ENCODE results near the gene PGRMC2.

Gene PGRMC2

GRCh38 chr4:128298852-128299251, 11.2 kb upstream of the PGRMC2 start:
- DNase-seq (ENCODE audit: low spot score), result no peak

- no peak for DNase-seq (ENCODE audit: low spot score)
These were observed 10.6 kb upstream of the PGRMC2 start for GRCh38 chr4:128298146-128298758.

GRCh38 chr4:128295255-128295654, 7.6 kb upstream of the PGRMC2 start:
- DNase-seq (ENCODE audit: low spot score), result no peak

GRCh38 chr4:128294464-128294863, 6.9 kb upstream of the PGRMC2 start:
- no peak for DNase-seq (ENCODE audit: low spot score)

- no peak for DNase-seq (ENCODE audit: low spot score)
These were observed 4.7 kb upstream of the PGRMC2 start for GRCh38 chr4:128292349-128292748.

GRCh38 chr4:128291096-128291495, 3.5 kb upstream of the PGRMC2 start:
- no peak for DNase-seq (ENCODE audit: low spot score)

- DNase-seq (ENCODE audit: low spot score), result no peak
These were observed 2.9 kb upstream of the PGRMC2 start for GRCh38 chr4:128290526-128290925.

- DNase-seq (ENCODE audit: low spot score), result no peak
These were observed 2.0 kb upstream of the PGRMC2 start for GRCh38 chr4:128289523-128290158.

- no peak for DNase-seq (ENCODE audit: low spot score)
These were observed 1.1 kb upstream of the PGRMC2 start for GRCh38 chr4:128288689-128289106.

- peak; percentile 98 for DNase-seq (ENCODE audit: low spot score)
These were observed 467 bp upstream of the PGRMC2 start for GRCh38 chr4:128287871-128288688.

- peak; percentile 57 for DNase-seq (ENCODE audit: low spot score)
These were observed 1.0 kb downstream of the PGRMC2 start for GRCh38 chr4:128286474-128287058.

GRCh38 chr4:128285085-128285997, 2.3 kb downstream of the PGRMC2 start:
- no peak for DNase-seq (ENCODE audit: low spot score)

- no peak for DNase-seq (ENCODE audit: low spot score)
These were observed 3.3 kb downstream of the PGRMC2 start for GRCh38 chr4:128284317-128284716.

GRCh38 chr4:128283071-128283470, 4.5 kb downstream of the PGRMC2 start:
- DNase-seq (ENCODE audit: low spot score), result no peak

GRCh38 chr4:128282516-128282915, 5.1 kb downstream of the PGRMC2 start:
- no peak for DNase-seq (ENCODE audit: low spot score)

- no peak for DNase-seq (ENCODE audit: low spot score)
These were observed 6.3 kb downstream of the PGRMC2 start for GRCh38 chr4:128281354-128281753.

- DNase-seq (ENCODE audit: low spot score), result no peak
These were observed 7.9 kb downstream of the PGRMC2 start for GRCh38 chr4:128279624-128280225.

- no peak for DNase-seq (ENCODE audit: low spot score)
These were observed 9.8 kb downstream of the PGRMC2 start for GRCh38 chr4:128277856-128278255.

- no peak for DNase-seq (ENCODE audit: low spot score)
These were observed 12.3 kb downstream of the PGRMC2 start for GRCh38 chr4:128275346-128275745.

- no peak for DNase-seq (ENCODE audit: low spot score)
These were observed 16.1 kb downstream of the PGRMC2 start for GRCh38 chr4:128271551-128271950.

- no peak for DNase-seq (ENCODE audit: low spot score)
These were observed 18.6 kb downstream of the PGRMC2 start for GRCh38 chr4:128268970-128269369.

All from germinal center (tissue), 1 donor.